C1 segment of cervical spinal cord (tissue), 14 donors: ENCODE data around the gene PLD6.
"Not testable (repeated sequence)": the region's sequence is repeated elsewhere in the genome, so short reads cannot be mapped to it uniquely, and the experiment has no call there.

Experiments used
- DNase-seq, 14 donors: peaks; one replicate each; lab custom pipeline; 2025; lab: John Stamatoyannopoulos, UW

PLD6 gene

DNA sequence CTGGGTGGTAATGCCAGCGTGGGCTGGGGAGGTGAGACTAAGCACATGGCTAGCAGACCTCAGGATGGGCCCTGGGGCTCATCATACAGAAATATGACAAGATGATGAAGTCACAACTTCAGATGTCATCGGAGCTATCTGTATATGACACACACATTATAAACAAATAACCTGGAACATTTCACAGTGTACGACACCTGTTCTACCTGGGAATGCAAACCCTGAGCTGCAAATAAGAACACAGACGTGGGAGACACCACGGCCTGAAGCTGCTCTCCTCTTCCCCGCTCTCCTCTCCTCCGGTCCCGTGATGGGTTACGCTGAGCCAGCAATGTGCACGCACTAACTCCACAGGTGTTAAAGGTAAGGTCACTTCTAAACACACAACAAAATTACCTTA, 4.9 kb downstream of the PLD6 start:
- DNase-seq = no peak

DNA sequence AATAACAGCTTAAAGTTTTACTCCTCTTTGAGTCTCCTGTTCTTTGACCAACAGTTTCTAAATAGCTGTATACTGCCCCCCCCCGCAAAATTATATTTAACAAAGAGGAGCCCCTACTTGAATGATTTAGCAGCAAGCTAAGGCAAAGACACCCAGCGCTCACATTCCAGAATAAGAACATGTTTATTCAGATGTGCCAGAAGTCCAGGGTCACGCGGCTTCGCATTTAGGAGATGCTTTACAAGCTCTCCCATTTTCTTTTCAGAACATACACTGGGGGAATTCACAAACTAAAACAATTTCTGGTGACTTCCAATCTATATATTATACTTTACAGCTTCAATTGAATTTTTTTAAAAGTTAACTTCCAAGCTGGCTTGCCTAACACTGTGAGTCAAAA, 5.3 kb downstream of the PLD6 start:
- DNase-seq = no peak

DNA sequence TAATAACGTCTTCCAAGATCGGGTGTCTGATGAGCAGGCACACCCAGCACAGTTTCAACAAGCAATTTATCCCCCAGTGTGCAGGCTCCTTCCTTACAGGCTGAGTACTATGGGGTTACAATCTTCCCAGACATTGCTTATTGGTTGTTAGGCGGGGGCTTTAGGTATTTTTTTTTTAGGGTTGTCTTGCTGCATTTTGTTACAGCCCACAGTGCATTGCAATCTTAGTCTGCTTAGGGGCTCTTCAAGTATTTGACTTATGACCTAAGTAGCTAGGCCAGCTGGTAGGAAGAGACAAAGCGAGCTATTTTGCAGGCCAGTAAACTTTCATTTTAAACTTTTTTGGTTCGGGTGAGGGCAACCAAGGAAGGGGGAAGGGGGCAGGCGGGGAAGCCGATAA, 5.8 kb downstream of the PLD6 start:
- no peak for DNase-seq

DNA sequence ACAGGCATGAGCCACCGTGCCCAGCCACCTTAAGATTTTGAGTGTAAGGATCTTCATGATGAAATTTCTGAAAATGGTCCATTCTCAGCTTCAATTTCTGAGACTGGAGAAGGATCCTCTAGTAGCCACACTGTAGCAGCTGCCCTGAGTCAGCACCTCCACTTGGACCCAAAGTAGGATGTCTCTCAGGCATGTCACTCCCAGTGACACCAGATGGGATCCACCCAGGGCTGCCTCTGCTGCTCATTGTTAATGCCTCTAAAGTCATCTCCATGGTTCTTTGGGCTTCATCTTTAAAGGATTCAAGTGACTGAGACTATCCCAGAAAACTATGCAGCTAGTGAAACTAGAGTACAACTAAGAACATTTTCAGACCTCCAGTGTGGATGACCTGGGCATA, 7.9 kb downstream of the PLD6 start:
- DNase-seq = no peak

DNA sequence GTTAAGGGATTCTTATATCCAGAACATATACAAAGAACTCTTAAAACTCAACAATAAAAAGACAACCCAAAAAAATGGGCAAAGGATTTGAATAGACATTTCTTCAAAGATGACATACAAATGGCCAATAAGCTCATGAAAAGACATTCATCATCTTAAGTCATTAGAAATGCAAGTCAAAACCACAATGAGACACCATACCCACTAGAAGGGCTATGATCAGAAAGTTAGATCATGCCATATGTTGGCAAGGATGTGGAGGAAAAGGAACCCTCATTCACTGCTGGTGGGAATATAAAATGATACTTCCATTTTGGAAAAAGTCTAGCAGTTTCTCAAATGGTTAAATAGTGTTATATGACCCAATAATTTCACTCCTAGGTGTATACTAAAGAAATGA, 9.4 kb downstream of the PLD6 start:
- DNase-seq = no peak

DNA sequence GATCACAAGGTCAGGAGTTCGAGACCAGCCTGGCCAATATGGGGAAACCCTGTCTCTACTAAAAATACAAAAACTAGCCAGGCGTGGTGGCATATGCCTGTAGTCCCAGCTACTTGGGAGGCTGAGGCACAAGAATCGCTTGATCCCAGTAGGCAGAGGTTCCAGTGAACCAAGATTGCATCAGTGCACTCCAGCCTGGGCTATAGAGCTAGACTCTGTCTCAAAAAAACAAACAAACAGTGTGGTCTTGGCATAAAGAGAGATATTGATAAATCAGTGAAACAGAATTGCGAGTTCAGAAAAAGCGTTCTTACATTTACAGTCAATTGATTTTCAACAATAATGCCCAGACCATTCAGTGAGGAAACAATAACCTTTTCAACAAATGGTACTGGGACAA, 10.7 kb downstream of the PLD6 start:
- DNase-seq = not testable (repeated sequence)

DNA sequence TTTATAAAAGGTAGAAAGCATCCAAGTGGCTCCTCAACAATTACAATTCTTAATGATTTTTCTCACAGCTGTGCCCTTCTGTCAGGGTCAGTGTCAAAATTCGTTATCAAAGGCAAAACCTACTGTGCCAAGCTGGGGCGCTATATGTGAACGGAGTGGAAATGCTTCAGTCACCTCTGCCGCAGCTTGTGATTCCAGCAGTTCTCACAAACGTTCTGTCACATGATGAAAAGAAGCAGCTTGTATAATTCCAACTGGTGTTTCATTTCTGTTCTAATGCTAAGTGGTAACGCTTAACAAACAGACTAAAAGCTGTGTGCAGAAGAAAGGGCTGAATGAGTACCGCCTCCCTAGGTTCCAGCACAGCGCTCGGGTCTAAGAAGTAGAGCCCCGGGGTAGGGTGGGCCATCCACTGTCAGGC, 14.2 kb downstream of the PLD6 start:
- no peak for DNase-seq

DNA sequence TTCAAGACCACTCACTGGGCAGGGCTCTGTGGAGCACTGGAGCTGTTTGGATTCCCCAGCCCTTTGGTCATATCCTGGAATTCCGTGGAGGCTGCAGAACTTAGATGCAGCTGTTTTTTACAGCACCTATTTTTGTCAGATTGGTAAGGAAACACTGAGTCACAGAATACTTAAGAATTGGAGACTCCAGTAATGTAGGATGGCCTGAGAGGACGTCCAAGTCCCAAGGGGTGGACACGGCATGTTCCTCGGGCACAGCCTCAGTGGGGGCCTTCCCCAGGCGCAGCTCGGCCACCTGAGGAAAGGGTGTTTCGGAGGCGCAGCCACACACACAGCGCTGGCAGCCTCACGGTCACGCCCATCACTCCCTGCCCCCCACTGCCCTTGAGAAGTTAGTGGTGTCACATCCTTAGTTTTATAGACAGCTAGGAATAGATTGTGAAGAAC, 14.8 kb downstream of the PLD6 start:
- no peak for DNase-seq

DNA sequence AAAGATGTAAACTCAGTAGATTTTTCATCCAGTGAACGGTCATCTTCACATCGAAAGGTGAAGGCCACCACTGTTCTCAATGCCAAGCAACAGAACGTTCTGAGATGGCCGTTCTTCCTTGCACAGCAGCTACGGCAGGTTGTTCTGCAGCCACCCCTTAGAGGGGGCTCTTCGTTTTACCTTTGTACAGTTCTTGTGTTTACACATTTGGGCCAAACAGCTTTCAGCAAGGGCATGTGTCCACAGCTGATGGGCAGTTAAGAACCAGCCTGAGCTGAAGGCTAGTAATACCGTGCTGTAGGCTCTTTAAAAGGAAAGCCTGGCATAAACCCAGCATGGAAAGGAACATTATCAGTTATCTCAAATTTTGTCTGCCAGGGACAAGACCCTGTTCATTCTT, 15.9 kb downstream of the PLD6 start:
- DNase-seq = no peak

DNA sequence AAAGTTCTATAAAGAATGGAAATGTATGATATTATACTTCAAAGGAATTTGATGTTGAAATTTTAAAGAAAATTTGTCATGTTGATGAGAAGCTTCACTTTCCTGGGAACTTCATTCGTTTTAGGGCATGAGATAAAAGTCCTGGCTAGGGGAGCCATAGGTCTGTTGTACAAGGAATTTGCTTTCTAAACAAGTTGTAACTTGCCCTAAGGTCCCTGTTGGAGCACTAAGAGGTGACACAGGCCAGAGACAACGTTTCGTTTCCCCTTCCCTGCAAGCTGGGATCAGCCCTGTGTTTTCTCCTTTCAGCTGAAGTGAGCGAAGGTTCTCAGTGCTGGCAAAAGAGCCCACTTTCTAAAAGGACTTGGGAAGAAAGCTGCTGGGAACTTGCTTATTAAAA, 16.6 kb downstream of the PLD6 start:
- no peak for DNase-seq

DNA sequence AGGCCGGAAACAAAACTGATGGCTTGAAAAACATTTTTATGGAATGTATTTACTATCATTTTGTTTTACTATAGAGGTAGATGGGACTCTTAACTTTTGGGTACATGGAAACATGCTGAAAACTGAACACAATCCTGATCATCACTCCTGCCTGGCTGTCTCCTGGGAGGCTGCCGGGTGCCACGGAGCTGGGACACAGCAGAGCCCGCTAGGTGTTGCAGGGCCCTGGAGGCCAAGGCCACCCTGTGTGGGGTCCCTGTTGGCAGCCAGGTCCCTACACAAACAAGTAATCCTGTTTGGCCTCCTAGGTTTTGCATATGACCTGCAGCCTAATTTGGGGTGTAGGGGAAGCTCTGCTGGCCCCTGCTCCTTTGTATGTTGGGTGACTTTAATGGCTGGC, 17.5 kb downstream of the PLD6 start:
- DNase-seq = no peak

DNA sequence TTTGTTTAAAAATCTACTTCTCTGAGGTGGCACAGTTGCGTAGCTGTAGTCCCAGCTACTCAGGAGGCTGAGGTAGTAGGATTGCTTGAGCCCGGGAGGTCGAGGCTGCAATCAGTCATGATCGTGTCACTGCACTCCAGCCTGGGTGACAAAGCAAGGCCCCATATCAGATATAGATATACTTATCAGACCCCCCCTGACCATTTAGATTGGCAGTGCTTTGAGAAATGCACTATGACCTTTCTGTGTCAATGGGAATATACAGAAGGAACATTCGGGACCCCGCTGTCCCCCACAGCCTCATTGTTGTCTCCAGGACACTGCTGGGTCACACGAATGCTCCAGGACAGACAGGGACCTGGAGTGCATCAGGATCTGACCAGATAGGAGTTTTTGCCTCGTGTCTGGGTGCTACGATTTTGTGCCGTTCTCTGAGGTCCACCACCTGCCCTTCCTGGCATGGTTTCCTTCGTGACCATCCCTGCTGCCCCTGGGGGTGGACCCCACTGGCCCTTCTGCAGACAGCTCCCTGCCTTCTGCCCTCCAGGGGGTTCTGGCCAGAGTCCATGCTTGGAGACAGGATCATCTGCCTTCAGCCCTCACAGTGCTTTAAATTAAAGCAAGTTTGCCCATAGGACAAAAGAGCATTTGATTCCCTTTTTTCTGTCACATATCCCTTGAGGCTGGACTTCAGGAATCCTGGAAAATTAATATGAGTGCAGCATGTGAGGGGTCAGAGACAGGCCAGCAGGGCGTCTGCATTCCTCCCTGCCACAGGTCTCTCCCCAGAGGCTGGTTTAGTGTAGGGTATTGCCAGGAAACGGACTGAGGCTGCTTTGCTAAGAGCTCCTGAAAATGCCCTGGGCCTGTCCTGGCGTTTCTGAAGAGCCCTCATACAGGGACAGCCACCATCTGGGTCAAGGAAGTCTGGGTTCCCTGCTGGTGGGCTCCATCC, 19.3 kb downstream of the PLD6 start:
- DNase-seq = no peak

DNA sequence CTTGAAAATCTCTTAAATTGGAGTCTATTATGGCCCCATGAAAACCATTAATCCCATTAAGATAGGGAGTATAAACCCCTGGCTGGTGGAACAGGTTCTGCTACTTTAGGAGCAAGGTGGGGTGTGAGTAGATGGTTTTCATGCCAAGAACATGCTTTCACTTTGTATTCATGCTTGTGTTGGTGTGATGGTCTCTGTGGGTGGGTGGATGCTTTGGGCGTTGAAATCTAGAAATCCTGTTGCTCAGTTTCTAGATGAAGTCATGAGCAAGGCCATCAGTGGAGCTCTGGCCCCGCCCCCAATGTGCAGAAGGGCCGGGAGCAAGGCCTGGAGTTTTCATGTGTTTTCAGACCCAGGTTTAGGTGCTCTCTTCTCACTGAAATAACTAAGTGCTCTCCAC, 20.1 kb downstream of the PLD6 start:
- no peak for DNase-seq

DNA sequence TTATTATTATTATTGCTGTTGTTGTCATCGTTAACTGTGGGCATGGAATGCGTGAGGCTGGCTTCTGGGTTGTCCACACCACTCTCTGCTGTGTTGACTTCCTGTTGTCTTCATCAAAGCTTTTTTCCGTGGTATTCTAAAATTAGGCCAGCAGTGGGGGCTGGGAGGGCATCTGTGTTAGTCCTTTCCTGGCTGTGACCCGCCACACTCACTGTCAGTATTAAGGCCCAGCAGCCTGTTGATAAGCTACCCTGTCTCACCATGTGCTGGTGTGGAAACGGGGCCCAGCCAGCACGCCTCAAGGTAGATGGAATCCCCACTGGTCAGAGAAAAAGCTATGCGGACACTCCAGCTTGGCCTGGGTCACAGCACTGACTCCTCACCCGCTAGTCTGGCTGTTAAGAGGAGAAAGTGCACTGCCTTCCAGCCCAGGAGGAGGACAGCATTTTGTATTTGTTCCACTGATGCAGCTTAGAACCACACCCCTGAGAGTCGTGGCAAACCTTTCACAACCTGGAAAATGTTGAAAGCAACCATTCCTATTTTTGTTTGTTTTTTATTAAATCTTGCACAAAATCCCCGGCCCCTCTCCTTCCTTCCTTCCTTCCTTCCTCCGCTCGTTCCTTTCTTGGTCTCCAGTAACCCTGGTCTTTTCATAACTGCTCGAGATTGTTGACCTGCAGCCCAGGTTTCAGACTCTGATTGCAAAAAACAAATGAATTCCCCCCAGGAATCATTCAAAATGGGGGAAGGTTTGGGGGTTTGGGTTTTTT, 21.0 kb downstream of the PLD6 start:
- not testable (repeated sequence) for DNase-seq

DNA sequence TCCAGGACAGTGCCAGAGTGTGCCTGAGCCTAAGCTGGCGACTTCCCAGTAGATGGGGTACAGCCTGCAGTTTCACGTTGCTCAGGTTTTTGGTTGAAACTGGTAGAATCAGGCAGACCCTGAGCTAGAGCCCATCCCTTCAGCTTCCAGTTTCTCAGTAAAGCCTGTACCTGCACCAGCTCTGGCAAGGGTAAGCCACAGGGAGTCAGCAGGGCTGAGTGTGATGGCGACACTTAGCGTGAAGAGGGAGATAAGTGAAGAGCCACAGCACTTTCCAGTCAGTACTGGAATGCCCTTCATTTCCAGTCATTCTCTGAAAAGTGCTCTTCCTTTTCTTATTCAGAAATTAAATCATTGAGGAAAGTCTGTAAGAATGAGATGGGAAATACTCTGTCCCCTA, 22.4 kb downstream of the PLD6 start:
- DNase-seq = no peak

DNA sequence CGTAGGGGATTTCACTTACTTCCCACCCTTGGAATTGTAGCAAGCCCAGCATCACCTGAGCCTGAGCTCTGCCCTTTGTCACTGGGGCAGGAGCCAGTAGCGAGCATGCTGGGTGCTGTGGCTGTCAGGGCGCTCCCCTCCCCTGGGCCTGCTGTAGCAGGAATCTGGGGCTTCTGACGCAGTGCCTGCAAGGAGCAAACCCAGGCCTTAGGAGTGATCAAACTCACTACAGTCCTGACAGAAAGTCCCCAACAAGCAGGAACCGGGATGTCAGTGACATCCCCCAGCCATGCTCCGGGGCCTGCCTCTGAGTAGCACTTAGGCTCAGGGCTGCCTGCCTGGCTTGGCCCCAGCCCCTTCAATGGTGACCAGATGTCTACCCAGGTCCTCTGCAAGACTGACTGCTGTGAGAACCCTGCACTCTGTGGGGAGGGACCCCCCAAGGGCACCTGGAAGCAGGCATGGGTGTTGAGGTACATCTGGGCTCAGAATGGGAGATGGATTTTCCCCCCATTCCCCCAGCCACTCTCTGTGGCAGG, 23.5 kb downstream of the PLD6 start:
- no peak for DNase-seq

DNA sequence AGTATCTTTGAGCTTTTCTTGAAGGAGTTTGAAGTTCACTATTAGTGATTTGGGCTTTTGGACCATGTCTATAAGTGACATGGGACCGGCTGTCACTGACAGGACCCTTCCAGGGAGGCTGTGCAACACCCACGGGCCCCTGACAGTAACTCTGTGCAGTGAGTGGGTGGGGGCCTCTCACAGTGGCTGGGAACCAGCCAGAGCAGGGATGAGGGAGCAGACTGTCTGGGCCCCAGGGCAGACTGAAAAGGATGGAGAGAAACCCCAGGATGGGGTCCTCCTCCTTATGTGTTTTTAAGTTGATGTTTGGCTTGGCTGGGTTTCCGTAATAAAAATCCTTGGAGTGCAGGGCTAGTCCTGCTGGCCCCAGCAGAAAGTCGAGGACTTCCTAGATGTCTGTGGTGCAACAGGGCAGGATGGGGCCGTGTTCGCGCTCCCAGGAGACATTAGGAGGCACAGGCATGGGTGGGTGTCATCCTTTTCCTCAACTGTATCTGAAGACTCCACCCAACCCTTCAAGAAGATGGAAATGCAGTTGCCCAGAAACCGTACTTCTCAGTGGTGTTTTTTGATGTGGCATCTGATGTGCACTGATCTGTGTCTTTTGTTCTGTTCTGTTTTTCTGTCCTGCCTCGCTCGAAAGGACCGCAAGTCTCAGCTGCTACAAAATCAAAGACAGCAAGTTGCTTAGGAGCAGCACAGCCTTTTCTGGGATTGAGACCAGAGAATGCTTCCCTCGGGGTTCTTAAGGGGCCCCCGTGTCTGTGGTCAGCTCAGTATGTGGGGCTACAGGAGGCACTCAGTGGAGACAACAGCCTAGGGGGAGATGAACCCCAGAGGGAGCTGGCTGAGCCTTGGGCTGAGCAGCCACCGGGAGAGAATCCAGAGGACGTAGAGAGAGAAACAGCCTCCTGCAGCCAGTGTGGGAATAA, 24.2 kb downstream of the PLD6 start:
- no peak for DNase-seq

DNA sequence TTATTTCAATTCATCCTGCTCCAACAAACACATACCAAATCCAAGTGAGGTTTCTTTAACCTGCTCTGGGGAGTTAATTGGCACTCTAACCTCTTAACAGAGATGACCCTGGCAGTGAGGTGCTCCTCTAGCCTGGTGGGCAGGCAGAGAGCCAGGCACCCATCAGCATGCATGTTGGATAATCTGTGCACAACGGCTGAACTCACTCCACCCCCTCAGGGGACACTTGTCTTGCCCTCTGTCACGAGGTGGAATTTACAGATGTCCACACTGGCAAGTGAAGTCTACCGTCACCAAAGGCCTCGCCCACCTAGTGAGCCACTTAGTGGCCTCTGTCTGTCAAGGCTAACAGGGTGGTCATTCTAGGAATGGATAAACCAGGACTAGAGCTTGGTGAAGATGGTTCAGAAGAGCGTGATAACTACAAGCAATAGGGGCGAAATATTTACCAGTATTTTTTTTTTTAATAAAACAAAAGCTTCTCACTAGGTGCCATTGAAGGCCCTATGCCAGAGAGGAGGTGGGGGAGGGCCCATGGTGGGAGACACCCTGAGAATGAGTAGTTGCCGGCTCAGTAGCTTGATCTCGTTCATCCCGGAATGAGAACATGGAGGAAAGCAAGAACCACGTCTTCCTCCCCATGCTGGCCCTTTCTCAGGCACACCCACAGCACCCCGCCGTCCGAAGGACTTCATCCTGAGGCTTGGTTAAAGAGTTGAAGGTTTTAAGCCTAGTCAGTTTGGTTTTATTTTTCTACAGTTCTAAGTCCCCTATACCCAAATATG, 25.2 kb downstream of the PLD6 start:
- no peak for DNase-seq

DNA sequence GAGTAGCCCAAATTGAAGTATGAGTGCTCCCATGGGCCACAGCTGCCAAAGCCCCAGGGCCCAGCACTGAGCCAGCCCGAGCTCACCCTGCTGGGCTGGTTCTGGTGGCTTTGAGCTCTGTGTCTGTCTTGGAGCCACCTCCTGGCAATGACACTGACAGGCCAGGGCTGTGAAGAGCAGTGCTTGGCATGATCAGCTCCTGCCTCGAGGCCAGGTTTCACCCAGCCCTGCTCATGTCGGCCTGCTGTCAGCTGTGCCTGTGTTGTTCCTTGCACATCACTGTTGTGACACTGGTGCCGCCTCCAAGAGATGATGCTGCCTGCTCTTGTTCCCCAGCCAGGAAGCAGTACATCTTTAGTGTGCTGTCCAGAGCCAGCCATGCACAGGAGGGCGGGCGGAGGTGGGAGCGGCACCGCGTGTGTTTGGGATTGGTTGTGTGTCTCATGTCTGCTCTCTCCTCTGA, 26.0 kb downstream of the PLD6 start:
- peak in 2 of 14 donors; percentile 14 to 86 for DNase-seq

DNA sequence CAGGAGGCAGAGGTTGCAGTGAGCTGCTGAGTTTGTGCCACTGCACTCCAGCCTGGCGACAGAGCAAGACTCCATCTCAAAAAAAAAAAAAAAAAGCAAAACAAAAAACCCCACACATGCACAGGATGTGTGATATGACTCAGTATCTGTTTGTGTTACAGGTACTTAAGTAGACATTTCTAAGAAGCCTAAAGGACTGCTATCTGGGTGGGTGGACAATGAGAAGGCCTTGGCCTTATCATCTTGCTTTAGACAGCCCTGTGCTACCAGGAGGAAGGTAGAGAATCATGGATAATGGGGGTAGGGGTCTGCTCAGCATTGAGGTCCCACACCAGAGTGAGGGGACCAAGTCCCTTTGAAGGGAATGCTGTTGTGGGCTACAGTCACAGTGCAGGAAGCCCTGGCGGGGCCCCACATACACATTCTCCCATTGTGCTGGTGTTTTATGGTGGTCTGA, 26.7 kb downstream of the PLD6 start:
- no peak for DNase-seq
